GM23248 (cell line): ENCODE measurements around the gene DDC.

ENCODE experiments used
- EZH2 ChIP-seq: fragments of 200-600 bp; sonication (generic); IDR thresholded peaks from 2 replicates; pipeline ENCODE4 v1.6.1; 2018; ENCODE audit warnings: antibody characterized with exemption, mild to moderate bottlenecking; ENCODE audit not compliant: insufficient read depth, poor library complexity, severe bottlenecking
- EZH2phosphoT487 ChIP-seq: fragments of 200-600 bp; sonication (generic); IDR thresholded peaks from 2 replicates; pipeline ENCODE4 v1.6.1; 2018; ENCODE audit warnings: antibody characterized with exemption, moderate library complexity, mild to moderate bottlenecking, low read depth; ENCODE audit not compliant: insufficient read depth

DNA sequence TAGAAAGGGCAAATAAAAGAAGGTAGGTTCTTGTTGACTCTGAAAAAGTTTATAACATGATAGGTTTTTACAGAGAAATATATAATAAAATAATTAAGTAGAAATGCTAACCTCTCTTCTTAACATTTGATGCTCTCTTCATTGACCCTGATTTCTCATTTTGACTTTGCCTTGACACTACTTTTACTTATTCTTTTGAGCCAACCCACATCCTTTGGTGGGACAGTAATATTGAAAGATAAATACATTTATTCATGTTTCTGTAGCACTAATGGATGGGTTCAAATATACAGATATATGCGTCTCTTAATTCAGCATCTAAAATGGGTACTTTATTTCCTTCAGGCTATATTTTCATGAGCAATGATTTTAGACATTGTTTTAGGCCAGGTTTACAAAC lies 34.4 kb downstream of the DDC start:
- TF ChIP-seq EZH2: no peak
- no peak for TF ChIP-seq EZH2phosphoT487
